ENCODE measurements around the gene PKIB. TPM values are rescaled to one million over a fixed set of nuclear protein-coding genes. Genes with fewer than 3 reads are reported as not detected.

Gene PKIB
- total RNA-seq, 1 donor from 2014 or later, result 48.1 TPM

- DNase-seq, result no peak
- Mint-ChIP-seq H3K4me3 (ENCODE audit: unreplicated experiment) (no peak overlapping the region), H3K27ac (ENCODE audit: unreplicated experiment) (no peak overlapping the region), H3K9me3 (ENCODE audit: unreplicated experiment) (peaks cover 2% of the 10 kb centered on the region), H3K4me1 (ENCODE audit: low read depth, unreplicated experiment) (no peaks in the 10 kb centered on the region), H3K27me3 (ENCODE audit: unreplicated experiment) (peaks cover 2% of the 10 kb centered on the region), H3K36me3 (ENCODE audit: unreplicated experiment) (no peaks in the 10 kb centered on the region)
- no peak for TF ChIP-seq CTCF (IDR thresholded peaks at IDR 0.05; ENCODE audit: partially characterized antibody, unreplicated experiment)
These were observed 148.7 kb downstream of the PKIB start for GRCh38 chr6:122758927-122759334.

GRCh38 chr6:122760330-122760729 is 150.1 kb downstream of the PKIB start:
- DNase-seq, result no peak
- H3K27ac Mint-ChIP-seq (ENCODE audit: unreplicated experiment), result no peak overlapping the region
- H3K36me3 Mint-ChIP-seq (ENCODE audit: unreplicated experiment), result no peaks in the 10 kb centered on the region
- H3K27me3 Mint-ChIP-seq (ENCODE audit: unreplicated experiment), result peaks cover 2% of the 10 kb centered on the region
- no peak for TF ChIP-seq CTCF (IDR thresholded peaks at IDR 0.05; ENCODE audit: partially characterized antibody, unreplicated experiment)
- H3K4me3 Mint-ChIP-seq (ENCODE audit: unreplicated experiment), result no peak overlapping the region
- no peaks in the 10 kb centered on the region for H3K4me1 Mint-ChIP-seq (ENCODE audit: low read depth, unreplicated experiment)
- no peaks in the 10 kb centered on the region for H3K9me3 Mint-ChIP-seq (ENCODE audit: unreplicated experiment)

DNA sequence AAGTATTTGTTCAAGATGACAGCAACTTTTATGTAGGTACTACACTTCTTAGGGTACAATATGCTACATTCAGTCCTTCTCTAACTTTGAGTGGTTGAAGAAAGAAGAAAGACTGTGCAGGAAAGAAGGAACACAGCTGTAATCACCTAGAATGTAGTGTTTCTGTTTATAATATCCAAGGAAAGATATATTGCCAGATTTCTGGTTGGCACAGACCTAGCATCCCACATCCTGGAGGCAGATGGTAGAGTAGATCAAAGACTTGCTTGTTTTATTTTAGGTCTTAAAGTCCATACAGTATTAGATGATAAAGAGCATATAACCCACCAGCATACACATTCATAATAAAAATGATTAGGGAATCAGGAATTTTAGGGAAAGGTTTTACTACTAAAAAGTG is 156.1 kb downstream of the PKIB start:
- H3K27ac Mint-ChIP-seq (ENCODE audit: unreplicated experiment), result no peak overlapping the region
- no peaks in the 10 kb centered on the region for H3K9me3 Mint-ChIP-seq (ENCODE audit: unreplicated experiment)
- H3K36me3 Mint-ChIP-seq (ENCODE audit: unreplicated experiment), result no peaks in the 10 kb centered on the region
- no peaks in the 10 kb centered on the region for H3K4me1 Mint-ChIP-seq (ENCODE audit: low read depth, unreplicated experiment)
- H3K4me3 Mint-ChIP-seq (ENCODE audit: unreplicated experiment), result no peak overlapping the region
- no peak for DNase-seq
- H3K27me3 Mint-ChIP-seq (ENCODE audit: unreplicated experiment), result no peaks in the 10 kb centered on the region
- TF ChIP-seq CTCF (IDR thresholded peaks at IDR 0.05; ENCODE audit: partially characterized antibody, unreplicated experiment), result no peak

- H3K27me3 Mint-ChIP-seq (ENCODE audit: unreplicated experiment), result no peaks in the 10 kb centered on the region
- H3K27ac Mint-ChIP-seq (ENCODE audit: unreplicated experiment), result no peak overlapping the region
- no peak overlapping the region for H3K4me3 Mint-ChIP-seq (ENCODE audit: unreplicated experiment)
These were observed 160.8 kb downstream of the PKIB start for GRCh38 chr6:122770835-122771601.

More at GRCh38 chr6:122770835-122771601, 160.8 kb downstream of the PKIB start:
- Mint-ChIP-seq H3K36me3 (ENCODE audit: unreplicated experiment) (no peaks in the 10 kb centered on the region), H3K4me1 (ENCODE audit: low read depth, unreplicated experiment) (no peaks in the 10 kb centered on the region), H3K9me3 (ENCODE audit: unreplicated experiment) (no peaks in the 10 kb centered on the region)
- DNase-seq, result no peak
- TF ChIP-seq CTCF (IDR thresholded peaks at IDR 0.05; ENCODE audit: partially characterized antibody, unreplicated experiment), result no peak

Data from glutamatergic neuron (in vitro differentiated cells).